Muscle of leg (tissue), 11 donors: Measurements from ENCODE around the gene ESRRB. TPM values are rescaled to one million over a fixed set of nuclear protein-coding genes. Genes with fewer than 3 reads are reported as not detected.

Experiments
- DNase-seq: peaks from one replicate; pipeline ENCODE4 v3.0.0; 2013
- H3K27ac ChIP-seq: one replicate; pipeline ENCODE4 v1.5.1; 2013; ENCODE audit warnings: mild to moderate bottlenecking, low read length, control low read depth
- H3K27me3 ChIP-seq: one replicate; pipeline ENCODE4 v1.6.1; 2013; ENCODE audit warnings: low read length; ENCODE audit not compliant: control insufficient read depth, insufficient read depth
- H3K36me3 ChIP-seq: one replicate; pipeline ENCODE4 v1.6.1; 2013; ENCODE audit warnings: low read length; ENCODE audit not compliant: control insufficient read depth, insufficient read depth
- H3K4me1 ChIP-seq: one replicate; pipeline ENCODE4 v1.6.1; 2013; ENCODE audit warnings: low read length; ENCODE audit not compliant: control insufficient read depth, insufficient read depth
- H3K4me3 ChIP-seq: one replicate; pipeline ENCODE4 v1.5.1; 2013; ENCODE audit warnings: low read length, control low read depth
- H3K9me3 ChIP-seq: replicated peaks from 2 replicates; pipeline ENCODE4 v1.6.1; 2013; ENCODE audit warnings: low read depth, low read length; ENCODE audit not compliant: control insufficient read depth
- WGBS: methylation state at CpG from one replicate; pipeline ENCODE4 v1.1.5; 2013; ENCODE audit warnings: missing lambda C conversion rate; ENCODE audit not compliant: insufficient coverage; 5-methylcytosine and 5-hydroxymethylcytosine counted together
- polyA plus RNA-seq, 8 donors: library from polyadenylated mRNA; unstranded; fragments of 120-200 nt; gene quantifications; one replicate each; pipeline versions ENCODE4 v1.2.1 to v1.2.3, GENCODE V29; 2013; ENCODE audit warnings: inconsistent platforms in 1 of 8, low replicate concordance in 1 of 8; ENCODE audit not compliant: insufficient read length in 8 of 8, insufficient read depth in 1 of 8
- total RNA-seq: library from RNA; stranded (reverse); fragments of 120-200 nt; gene quantifications from one replicate; pipeline ENCODE4 v1.2.4, GENCODE V29; 2013

The ESRRB gene
- total and polyA plus RNA-seq, 9 donors: 1.9 to 3.8 (median 3.3) TPM

DNA sequence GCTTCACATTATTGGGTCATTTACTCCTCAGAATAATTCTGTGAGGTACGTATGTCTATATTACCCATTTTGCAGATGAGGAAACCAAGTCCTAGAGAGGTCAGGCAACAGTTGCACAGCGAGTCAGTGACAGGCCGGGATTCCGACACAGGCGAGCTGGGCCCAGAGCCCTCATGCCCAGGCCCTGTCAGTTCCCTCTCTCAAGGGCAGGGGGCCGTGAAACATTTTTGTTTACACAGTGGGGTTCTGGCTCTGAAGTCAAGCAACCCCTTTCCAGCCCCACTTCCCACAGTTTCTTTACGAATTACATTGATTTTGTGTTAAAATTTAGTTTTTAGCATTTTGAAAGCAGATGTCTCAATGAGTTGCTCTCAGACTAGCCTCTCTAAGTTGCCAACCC, 46.7 kb downstream of the ESRRB start:
- WGBS: 100% methylated on average over 1 of the region's 7 CpGs
- Histone ChIP-seq H3K4me3 (no peak overlapping the region), H3K27me3 (peaks cover 3% of the 10 kb centered on the region), H3K9me3 (no peaks in the 10 kb centered on the region), H3K36me3 (no peaks in the 10 kb centered on the region), H3K4me1 (no peaks in the 10 kb centered on the region), H3K27ac (no peak overlapping the region)
- DNase-seq: no peak

DNA sequence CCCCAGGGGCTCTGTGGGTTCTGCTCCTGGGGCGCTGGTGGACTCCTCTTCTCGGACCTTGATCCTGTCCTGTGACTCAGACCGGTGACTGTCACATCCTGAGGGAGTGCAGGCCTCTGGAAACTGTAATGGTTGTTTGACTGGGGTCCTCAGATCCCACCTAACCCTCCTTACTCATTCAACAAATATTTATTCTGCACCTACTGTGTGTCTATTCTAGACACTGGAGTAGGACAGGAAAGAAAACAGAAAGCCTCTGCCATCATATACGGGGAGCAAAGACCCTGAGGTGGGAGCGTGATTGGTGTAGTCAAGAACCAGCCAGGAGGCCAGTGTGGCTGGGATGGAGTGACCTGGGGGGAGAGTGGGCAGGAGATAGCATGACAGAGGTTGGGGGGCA, 47.6 kb downstream of the ESRRB start:
- Histone ChIP-seq H3K9me3 (no peaks in the 10 kb centered on the region), H3K4me3 (no peak overlapping the region), H3K36me3 (no peaks in the 10 kb centered on the region), H3K4me1 (no peaks in the 10 kb centered on the region), H3K27me3 (peaks cover 3% of the 10 kb centered on the region), H3K27ac (no peak overlapping the region)
- no peak for DNase-seq
- 68% methylated on average over 2 of the region's 5 CpGs for WGBS

DNA sequence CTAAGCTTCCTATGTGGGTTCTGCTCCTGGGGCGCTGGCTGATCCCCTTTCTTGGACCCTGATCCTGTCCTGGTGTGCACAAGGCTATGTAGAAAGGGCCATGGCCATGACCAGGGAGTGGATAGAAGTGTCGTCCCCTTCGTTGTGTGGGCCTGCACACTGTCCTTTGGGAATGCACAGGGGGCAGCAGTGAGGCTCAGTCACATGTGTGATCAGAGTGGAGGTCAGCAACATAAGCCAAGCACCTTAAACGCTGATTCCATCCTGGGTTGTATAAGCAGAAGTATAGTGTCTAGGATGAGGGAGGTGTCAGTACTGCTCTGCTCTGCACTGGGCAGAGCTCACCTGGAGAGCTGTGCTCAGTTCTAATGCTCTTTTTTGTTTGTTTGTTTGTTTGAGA, 48.4 kb downstream of the ESRRB start:
- no peaks in the 10 kb centered on the region for H3K36me3 ChIP-seq
- H3K9me3 ChIP-seq: no peaks in the 10 kb centered on the region
- no peak overlapping the region for H3K4me3 ChIP-seq
- no peaks in the 10 kb centered on the region for H3K4me1 ChIP-seq
- DNase-seq: no peak
- WGBS: 68% methylated on average over 4 of the region's 4 CpGs
- peaks cover 5% of the 10 kb centered on the region for H3K27me3 ChIP-seq
- no peak overlapping the region for H3K27ac ChIP-seq

DNA sequence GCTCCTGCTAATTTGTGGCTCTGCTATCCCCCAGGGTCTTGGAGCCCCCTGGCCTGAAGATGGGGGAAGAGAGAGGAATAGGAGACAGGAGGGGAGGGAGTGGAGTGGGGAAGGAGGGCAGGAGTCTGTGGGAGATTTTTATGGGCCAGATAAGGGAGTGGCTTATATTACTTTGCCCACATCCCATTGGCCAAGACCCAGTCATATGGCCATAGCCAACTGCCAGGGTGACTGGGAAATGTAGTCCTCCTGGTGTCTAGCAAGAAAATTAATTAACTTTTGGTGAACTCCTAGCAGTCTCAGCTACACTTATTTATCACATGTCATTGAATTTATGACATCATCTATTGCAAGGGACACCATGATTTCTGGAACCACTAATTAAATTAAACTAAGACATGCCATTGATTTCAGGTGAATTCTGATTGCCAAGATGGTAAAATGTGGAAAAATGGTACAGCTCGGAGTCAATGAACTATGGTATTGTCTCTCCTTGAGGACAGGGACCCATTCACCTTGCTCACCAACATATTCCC, 50.3 kb downstream of the ESRRB start:
- WGBS: no CpG with 5 or more reads among the region's 1 CpG
- H3K4me3 ChIP-seq: no peak overlapping the region
- DNase-seq: no peak
- H3K36me3 ChIP-seq: no peaks in the 10 kb centered on the region
- H3K27ac ChIP-seq: no peak overlapping the region
- no peaks in the 10 kb centered on the region for H3K9me3 ChIP-seq
- H3K4me1 ChIP-seq: no peaks in the 10 kb centered on the region
- H3K27me3 ChIP-seq: peaks cover 3% of the 10 kb centered on the region

DNA sequence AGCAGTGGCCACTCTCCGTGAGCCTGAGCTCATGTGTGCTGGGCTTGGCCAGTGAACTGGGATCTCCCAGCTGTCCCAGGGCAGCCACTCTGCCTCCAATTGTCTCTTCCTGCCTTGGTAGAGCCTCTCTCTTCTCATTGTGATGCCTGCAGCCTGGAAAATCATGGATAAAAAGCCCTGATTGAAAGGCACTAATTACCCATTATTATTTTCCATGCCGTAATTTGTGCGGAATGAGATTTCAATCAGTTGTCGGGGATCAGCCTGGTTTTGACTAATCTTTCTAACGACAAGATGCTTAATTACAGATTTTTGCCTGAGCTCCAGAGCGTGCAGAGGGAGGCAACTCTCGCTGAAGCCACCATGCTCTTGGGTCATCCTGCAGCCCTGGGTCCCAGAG, 52.7 kb downstream of the ESRRB start:
- no peak for DNase-seq
- H3K4me3 ChIP-seq: no peak overlapping the region
- no peaks in the 10 kb centered on the region for H3K9me3 ChIP-seq
- no peaks in the 10 kb centered on the region for H3K4me1 ChIP-seq
- WGBS: 66% methylated on average over 5 of the region's 7 CpGs
- H3K36me3 ChIP-seq: no peaks in the 10 kb centered on the region
- H3K27me3 ChIP-seq: peaks cover 3% of the 10 kb centered on the region
- H3K27ac ChIP-seq: no peak overlapping the region

DNA sequence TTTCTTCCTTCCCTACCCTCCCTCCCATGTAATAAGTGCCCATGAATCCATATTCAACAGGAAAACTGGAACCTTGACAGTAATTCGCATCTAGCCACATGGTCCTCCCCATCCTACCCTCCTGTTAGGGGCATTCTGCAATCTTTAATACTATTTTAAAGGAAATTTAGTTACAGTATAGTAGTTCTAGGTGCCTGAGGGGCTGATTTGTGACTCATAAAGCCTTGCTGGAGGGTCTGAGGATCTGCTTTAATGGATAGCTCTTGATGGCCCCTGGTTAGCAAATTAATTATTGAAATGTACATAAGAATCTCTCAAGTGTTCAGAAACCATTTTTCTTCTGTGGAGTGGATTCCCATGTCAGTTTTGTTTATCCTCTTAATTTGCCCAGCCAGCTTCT, 54.1 kb downstream of the ESRRB start:
- no peak for DNase-seq
- Histone ChIP-seq H3K4me1 (peaks cover 2% of the 10 kb centered on the region), H3K27ac (no peak overlapping the region), H3K27me3 (peaks cover 7% of the 10 kb centered on the region), H3K9me3 (no peaks in the 10 kb centered on the region), H3K36me3 (no peaks in the 10 kb centered on the region), H3K4me3 (no peak overlapping the region)
- no CpG with 5 or more reads among the region's 1 CpG for WGBS

DNA sequence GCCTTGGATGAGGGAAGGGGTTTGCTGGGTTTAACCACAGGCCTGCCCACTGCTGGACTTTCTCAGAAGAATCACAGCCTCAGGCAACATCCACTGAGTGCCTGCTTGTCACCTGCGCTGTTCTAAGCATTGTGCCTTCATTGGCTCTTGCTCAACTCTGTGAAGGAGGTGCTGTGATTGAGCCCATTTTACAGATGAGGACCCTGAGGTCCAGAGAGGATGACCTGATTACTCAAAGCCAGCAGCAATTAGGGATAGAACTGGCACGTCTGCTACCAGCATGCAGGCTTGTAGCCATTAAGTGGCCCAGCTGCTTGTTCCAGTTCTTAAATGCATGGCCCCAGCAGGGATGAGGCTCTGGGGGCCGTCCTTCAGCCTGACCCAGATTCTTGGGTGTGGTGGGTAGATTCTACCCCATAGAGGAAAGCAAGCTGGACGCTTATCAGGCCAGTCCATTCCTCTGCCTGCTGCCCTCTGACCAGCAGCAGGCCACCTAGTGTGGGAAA, 54.6 kb downstream of the ESRRB start:
- no peaks in the 10 kb centered on the region for H3K36me3 ChIP-seq
- peaks cover 7% of the 10 kb centered on the region for H3K27me3 ChIP-seq
- peaks cover 2% of the 10 kb centered on the region for H3K4me1 ChIP-seq
- H3K4me3 ChIP-seq: no peak overlapping the region
- no peak for DNase-seq
- H3K27ac ChIP-seq: no peak overlapping the region
- no peaks in the 10 kb centered on the region for H3K9me3 ChIP-seq
- WGBS: 78% methylated on average over 4 of the region's 4 CpGs

DNA sequence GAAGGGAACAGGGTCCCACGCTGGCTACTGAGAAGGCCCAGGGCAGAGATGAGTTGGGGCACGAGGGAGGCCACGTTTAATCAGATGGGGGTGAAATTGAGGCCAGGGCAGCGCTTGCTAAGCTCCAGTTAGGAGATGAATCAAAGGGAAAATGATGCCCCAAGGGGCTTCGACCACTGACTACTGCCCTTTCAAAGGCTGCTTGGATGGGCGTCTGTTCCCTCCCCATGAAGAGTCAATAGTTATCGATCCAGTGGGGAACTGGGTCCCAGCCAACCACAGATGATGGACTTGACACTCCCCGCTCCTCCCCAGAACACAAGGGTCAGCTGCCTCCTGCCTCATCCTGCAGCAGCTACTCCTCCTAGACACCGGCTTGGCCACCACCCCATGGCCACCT, 55.6 kb downstream of the ESRRB start:
- Histone ChIP-seq H3K27ac (no peak overlapping the region), H3K27me3 (peaks cover 5% of the 10 kb centered on the region), H3K4me3 (no peak overlapping the region), H3K4me1 (peaks cover 2% of the 10 kb centered on the region), H3K9me3 (no peaks in the 10 kb centered on the region), H3K36me3 (no peaks in the 10 kb centered on the region)
- 73% methylated on average over 8 of the region's 9 CpGs for WGBS
- DNase-seq: no peak

DNA sequence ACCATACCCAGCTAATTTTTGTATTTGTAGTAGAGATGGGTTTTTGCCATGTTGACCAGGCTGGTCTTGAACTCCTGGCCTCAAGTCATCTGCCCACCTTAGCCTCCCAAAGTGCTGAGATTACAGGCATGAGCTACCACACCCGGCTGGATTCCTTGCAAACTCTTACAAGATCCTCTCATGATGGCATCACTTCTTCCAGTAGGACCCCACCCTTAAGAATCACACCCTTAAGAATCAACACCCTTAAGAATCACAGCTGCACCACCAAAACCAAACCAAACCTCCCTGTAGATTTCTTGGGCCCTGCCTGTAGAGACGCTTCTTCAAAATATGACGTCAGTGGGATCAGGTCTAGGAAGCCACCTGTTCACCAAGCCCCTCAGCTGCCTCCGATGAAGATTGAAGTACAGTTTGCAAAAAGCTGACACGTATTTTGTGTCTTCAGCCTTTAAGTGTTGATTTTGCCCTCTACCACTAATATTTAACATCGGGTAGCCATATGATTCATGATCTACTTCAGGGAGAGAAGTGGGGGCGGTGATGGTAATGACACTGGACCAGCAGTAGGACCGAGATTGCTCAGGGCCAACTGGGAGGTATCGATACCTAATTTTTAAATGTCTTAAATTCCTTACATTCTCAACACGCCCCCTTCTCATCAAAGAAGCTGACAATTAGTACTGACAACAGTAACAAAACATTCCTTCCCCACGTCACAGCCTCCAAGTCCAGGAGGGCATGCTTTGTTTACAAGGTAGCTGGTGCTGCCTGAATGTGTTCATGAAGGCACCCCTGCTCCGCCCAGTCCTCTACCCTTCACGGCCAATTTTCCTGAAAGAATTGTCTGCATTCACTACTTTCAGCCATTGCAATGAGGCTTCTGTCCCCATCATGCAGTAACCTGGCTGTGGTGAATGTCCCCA, 57.2 kb downstream of the ESRRB start:
- 72% methylated on average over 7 of the region's 13 CpGs for WGBS
- Histone ChIP-seq H3K27ac (no peak overlapping the region), H3K27me3 (peaks cover 7% of the 10 kb centered on the region)

DNA sequence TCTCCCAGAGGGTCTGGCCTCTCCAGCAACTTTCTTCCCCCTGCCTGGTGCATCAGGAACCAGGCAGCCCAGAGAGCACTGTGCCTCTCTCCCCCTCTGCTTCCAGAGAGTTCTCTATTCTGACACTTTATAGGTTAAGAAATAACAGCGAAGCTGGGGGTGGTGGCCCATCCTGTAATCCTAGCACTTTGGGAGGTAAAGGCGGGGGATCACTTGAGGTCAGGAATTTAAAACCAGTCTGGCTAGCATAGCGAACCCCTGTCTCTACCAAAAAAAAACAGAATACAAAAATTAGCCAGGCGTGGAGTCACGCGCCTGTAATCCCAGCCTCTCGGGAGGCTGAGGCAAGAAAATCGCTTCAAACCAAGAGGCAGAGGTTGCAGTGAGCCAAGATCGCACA, 58.3 kb downstream of the ESRRB start:
- Histone ChIP-seq H3K27me3 (peaks cover 5% of the 10 kb centered on the region), H3K36me3 (no peaks in the 10 kb centered on the region), H3K4me1 (peaks cover 2% of the 10 kb centered on the region), H3K27ac (no peak overlapping the region), H3K4me3 (no peak overlapping the region), H3K9me3 (no peaks in the 10 kb centered on the region)
- DNase-seq: no peak
- WGBS: 15% methylated on average over 6 of the region's 9 CpGs

More for the DNA sequence above, 57.2 kb downstream of the ESRRB start:
- no peak for DNase-seq
- peaks cover 2% of the 10 kb centered on the region for H3K4me1 ChIP-seq
- no peak overlapping the region for H3K4me3 ChIP-seq
- H3K9me3 ChIP-seq: no peaks in the 10 kb centered on the region
- no peaks in the 10 kb centered on the region for H3K36me3 ChIP-seq
